HG02763 (cell line): Measurements from ENCODE around the gene PDSS2.

ENCODE experiments used
- ATAC-seq: cut with Tn5 transposase; IDR thresholded peaks from one replicate; pipeline ENCODE4 v1.9.1; 2021; ENCODE audit warnings: mild to moderate bottlenecking, moderate library complexity; ENCODE audit not compliant: unreplicated experiment

The PDSS2 gene

GRCh38 chr6:107419733-107420132 is 39.6 kb downstream of the PDSS2 start:
- no peak for ATAC-seq

- ATAC-seq = no peak
Observed at GRCh38 chr6:107418118-107418517, 41.2 kb downstream of the PDSS2 start.

- no peak for ATAC-seq
Observed at GRCh38 chr6:107416145-107416544, 43.2 kb downstream of the PDSS2 start.

GRCh38 chr6:107413966-107414645 is 45.3 kb downstream of the PDSS2 start:
- no peak for ATAC-seq

- no peak for ATAC-seq
Observed at GRCh38 chr6:107411161-107411560, 48.2 kb downstream of the PDSS2 start.

GRCh38 chr6:107409942-107410341 is 49.4 kb downstream of the PDSS2 start:
- ATAC-seq = no peak

GRCh38 chr6:107408714-107409113 is 50.6 kb downstream of the PDSS2 start:
- ATAC-seq = no peak

GRCh38 chr6:107405002-107405401 is 54.4 kb downstream of the PDSS2 start:
- ATAC-seq = no peak

- no peak for ATAC-seq
Observed at GRCh38 chr6:107402533-107402932, 56.8 kb downstream of the PDSS2 start.

- ATAC-seq = no peak
Observed at GRCh38 chr6:107401573-107401972, 57.8 kb downstream of the PDSS2 start.

- no peak for ATAC-seq
Observed at GRCh38 chr6:107400616-107401147, 58.7 kb downstream of the PDSS2 start.

GRCh38 chr6:107399935-107400334 is 59.4 kb downstream of the PDSS2 start:
- ATAC-seq = no peak

- no peak for ATAC-seq
Observed at GRCh38 chr6:107398001-107398400, 61.4 kb downstream of the PDSS2 start.

GRCh38 chr6:107396211-107396610 is 63.2 kb downstream of the PDSS2 start:
- ATAC-seq = no peak

- no peak for ATAC-seq
Observed at GRCh38 chr6:107392069-107392468, 67.3 kb downstream of the PDSS2 start.

GRCh38 chr6:107390685-107391435 is 68.5 kb downstream of the PDSS2 start:
- ATAC-seq = no peak

- ATAC-seq = no peak
Observed at GRCh38 chr6:107390056-107390455, 69.3 kb downstream of the PDSS2 start.

- ATAC-seq = no peak
Observed at GRCh38 chr6:107386904-107387303, 72.5 kb downstream of the PDSS2 start.

GRCh38 chr6:107386340-107386739 is 73.0 kb downstream of the PDSS2 start:
- ATAC-seq = no peak

- ATAC-seq = no peak
Observed at GRCh38 chr6:107383705-107384104, 75.7 kb downstream of the PDSS2 start.

- no peak for ATAC-seq
Observed at GRCh38 chr6:107374264-107374663, 85.1 kb downstream of the PDSS2 start.

- ATAC-seq = no peak
Observed at GRCh38 chr6:107369493-107369892, 89.9 kb downstream of the PDSS2 start.
